Astrocyte of the spinal cord (primary cell): ENCODE data around the gene ZDHHC1.
"Not testable (repeated sequence)": the region's sequence is repeated elsewhere in the genome, so short reads cannot be mapped to it uniquely, and the experiment has no call there.

Experiments used
- DNase-seq: peaks from one replicate; pipeline ENCODE4 v3.0.0; 2011; ENCODE audit warnings: low read depth, low spot score
- H3K4me3 ChIP-seq: 2 replicates; pipeline ENCODE4 v1.5.1; 2011; ENCODE audit warnings: low read depth, mild to moderate bottlenecking, low read length, moderate library complexity
- CTCF ChIP-seq: IDR thresholded peaks from 2 replicates; pipeline ENCODE4 v1.5.1; 2012; ENCODE audit warnings: low read depth, mild to moderate bottlenecking, low read length, inconsistent platforms
- in situ Hi-C: cut with HindIII; loops from 2 replicates; pipeline ENCODE4 v1.10.0; 2017; ENCODE audit warnings: low sequenced_read_pairs

The ZDHHC1 gene

GRCh38 chr16:67370661-67371060, 45.6 kb downstream of the ZDHHC1 start:
- in situ Hi-C loops: no loop called here
- no peak for TF ChIP-seq CTCF
- DNase-seq: no peak
- no peak overlapping the region for H3K4me3 ChIP-seq

- DNase-seq: no peak
- no peak overlapping the region for H3K4me3 ChIP-seq
- in situ Hi-C loops: no loop called here
- no peak for TF ChIP-seq CTCF
Observed at GRCh38 chr16:67364600-67365235, 51.6 kb downstream of the ZDHHC1 start.

DNA sequence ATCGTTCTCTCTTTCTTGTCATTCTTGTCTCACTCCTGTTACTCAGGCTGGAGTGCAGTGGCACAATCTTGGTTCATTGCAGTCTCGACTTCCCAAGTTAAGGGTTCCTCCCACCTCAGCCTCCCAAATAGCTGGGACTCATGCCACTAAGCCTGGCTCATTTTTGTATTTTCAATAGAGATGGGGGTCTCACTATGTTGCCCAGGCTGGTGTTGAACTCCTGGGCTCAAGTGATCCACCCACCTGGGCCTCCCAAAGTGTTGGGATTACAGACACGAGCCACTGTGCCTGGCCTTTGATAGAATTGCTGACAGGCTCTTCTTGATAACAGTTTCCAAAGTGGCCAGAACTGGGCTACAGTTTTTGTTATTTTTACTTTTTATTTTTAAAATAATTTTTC, 55.2 kb downstream of the ZDHHC1 start:
- no peak for DNase-seq
- no peak for TF ChIP-seq CTCF
- in situ Hi-C loops: no loop called here
- H3K4me3 ChIP-seq: no peak overlapping the region

- DNase-seq, H3K4me3 ChIP-seq, in situ Hi-C loops: not testable (repeated sequence)
Observed at GRCh38 chr16:67359540-67360269, 56.6 kb downstream of the ZDHHC1 start.

- H3K4me3 ChIP-seq: no peak overlapping the region
- no peak for TF ChIP-seq CTCF
- in situ Hi-C loops: no loop called here
- no peak for DNase-seq
Observed at GRCh38 chr16:67357561-67357960, 58.7 kb downstream of the ZDHHC1 start.

GRCh38 chr16:67356396-67356795, 59.9 kb downstream of the ZDHHC1 start:
- no peak for TF ChIP-seq CTCF
- in situ Hi-C loops: no loop called here
- no peak for DNase-seq
- no peak overlapping the region for H3K4me3 ChIP-seq

DNA sequence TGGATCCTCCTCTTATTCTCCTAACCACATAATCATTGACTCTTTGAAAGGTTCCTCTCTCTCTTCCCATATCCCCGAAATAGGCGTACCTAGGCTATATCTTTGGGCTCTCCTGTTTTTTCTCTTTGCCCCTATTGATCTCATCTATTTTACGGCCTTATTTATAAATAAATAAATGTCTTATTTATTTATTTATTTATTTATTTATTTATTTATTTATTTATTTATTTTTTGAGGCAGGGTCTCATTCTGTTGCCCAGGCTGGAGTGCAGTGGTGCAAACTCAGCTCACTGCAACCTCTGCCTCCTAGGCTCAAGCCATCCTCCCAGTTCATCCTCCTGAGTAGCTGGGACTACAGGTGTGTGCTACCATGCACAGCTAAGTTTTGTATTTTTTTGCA, 63.8 kb downstream of the ZDHHC1 start:
- DNase-seq, in situ Hi-C loops: not testable (repeated sequence)

More for the DNA sequence above, 63.8 kb downstream of the ZDHHC1 start:
- H3K4me3 ChIP-seq: not testable (repeated sequence)
